Measurements from ENCODE around the gene ZFP36L1.

DNA sequence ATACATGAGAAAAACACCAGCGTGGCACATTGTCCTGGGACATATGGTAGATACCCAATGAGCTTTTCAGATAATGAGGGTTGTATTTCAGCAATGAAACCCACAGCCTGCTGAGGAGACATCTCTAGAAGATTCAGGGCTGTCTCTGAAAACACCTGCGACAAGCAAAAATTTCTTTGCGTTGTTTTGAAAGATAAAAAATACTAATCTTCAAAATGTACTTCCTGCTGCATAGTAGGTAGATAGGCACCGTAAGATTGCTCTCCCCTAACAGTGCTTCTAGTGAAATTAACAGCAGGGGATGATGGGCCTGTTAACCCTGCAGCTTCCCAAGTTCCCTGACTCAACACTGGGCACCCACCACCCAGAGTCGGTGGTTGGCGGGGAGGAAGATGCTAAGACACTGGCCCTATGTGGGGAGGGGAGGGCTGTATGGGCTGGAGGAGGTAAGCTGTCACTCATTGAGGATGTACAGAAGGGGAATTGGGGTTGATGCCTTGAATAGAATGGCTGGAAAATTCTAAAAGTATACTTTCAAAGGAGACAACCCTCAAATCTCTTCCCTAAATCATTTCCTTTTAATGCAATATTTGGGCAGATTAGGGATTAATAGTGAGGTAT, 20.0 kb downstream of the ZFP36L1 start:
- TF ChIP-seq POLR2AphosphoS5 (IDR thresholded peaks at IDR 0.05) (no peak), POLR2A (IDR thresholded peaks at IDR 0.05) (no peak)
- TF ChIP-seq, protein P1, sequence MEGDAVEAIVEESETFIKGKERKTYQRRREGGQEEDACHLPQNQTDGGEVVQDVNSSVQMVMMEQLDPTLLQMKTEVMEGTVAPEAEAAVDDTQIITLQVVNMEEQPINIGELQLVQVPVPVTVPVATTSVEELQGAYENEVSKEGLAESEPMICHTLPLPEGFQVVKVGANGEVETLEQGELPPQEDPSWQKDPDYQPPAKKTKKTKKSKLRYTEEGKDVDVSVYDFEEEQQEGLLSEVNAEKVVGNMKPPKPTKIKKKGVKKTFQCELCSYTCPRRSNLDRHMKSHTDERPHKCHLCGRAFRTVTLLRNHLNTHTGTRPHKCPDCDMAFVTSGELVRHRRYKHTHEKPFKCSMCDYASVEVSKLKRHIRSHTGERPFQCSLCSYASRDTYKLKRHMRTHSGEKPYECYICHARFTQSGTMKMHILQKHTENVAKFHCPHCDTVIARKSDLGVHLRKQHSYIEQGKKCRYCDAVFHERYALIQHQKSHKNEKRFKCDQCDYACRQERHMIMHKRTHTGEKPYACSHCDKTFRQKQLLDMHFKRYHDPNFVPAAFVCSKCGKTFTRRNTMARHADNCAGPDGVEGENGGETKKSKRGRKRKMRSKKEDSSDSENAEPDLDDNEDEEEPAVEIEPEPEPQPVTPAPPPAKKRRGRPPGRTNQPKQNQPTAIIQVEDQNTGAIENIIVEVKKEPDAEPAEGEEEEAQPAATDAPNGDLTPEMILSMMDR (IDR thresholded peaks at IDR 0.05), result no peak

All from upper lobe of left lung (tissue), 4 donors.